Liver (tissue), 9 donors: ENCODE measurements around the gene MICAL1. TPM values are rescaled to one million over a fixed set of nuclear protein-coding genes. Genes with fewer than 3 reads are reported as not detected.

Experiments
- DNase-seq: peaks from one replicate; pipeline ENCODE4 v3.0.0-alpha.2; 2017; ENCODE audit warnings: low spot score
- H3K27ac ChIP-seq, 2 donors: one replicate each; pipeline ENCODE4 v1.7.0; 2013; ENCODE audit warnings: inconsistent platforms in 2 of 2, low read length in 2 of 2, control low read depth in 1 of 2, low read depth in 1 of 2, mild to moderate bottlenecking in 1 of 2
- H3K27me3 ChIP-seq, 4 donors: one replicate each; pipeline versions ENCODE4 v1.6.1 to v1.7.0; 2013; ENCODE audit warnings: low read length in 3 of 4, inconsistent platforms in 1 of 4, mild to moderate bottlenecking in 1 of 4, moderate library complexity in 1 of 4; ENCODE audit not compliant: control insufficient read depth in 4 of 4, insufficient read depth in 4 of 4
- H3K36me3 ChIP-seq, 4 donors: one replicate each; pipeline versions ENCODE4 v1.6.1 to v1.7.0; 2013; ENCODE audit warnings: low read length in 3 of 4, mild to moderate bottlenecking in 3 of 4, low read depth in 1 of 4, moderate library complexity in 1 of 4; ENCODE audit not compliant: control insufficient read depth in 4 of 4, insufficient read depth in 3 of 4
- H3K4me1 ChIP-seq, 4 donors: one replicate each; pipeline versions ENCODE4 v1.6.1 to v1.7.0; 2013; ENCODE audit warnings: low read length in 3 of 4, mild to moderate bottlenecking in 3 of 4, moderate library complexity in 1 of 4; ENCODE audit not compliant: control insufficient read depth in 4 of 4, insufficient read depth in 4 of 4
- H3K4me3 ChIP-seq, 3 donors: one replicate each; pipeline versions ENCODE4 v1.6.1 to v1.7.0; 2013; ENCODE audit warnings: low read length in 3 of 3, control low read depth in 1 of 3, low read depth in 1 of 3, mild to moderate bottlenecking in 1 of 3
- H3K9ac ChIP-seq, 2 donors: one replicate each; pipeline ENCODE4 v1.7.0; 2013; ENCODE audit warnings: low read length in 2 of 2, mild to moderate bottlenecking in 2 of 2, moderate library complexity in 2 of 2, control low read depth in 1 of 2, low read depth in 1 of 2
- H3K9me3 ChIP-seq, 4 donors: one replicate each; pipeline versions ENCODE4 v1.6.1 to v1.7.0; 2013; ENCODE audit warnings: low read length in 3 of 4; ENCODE audit not compliant: control insufficient read depth in 4 of 4
- EGR1 ChIP-seq, 2 donors: IDR thresholded peaks; 2 replicates each; pipeline ENCODE4 v1.6.1; 2016 to 2018; ENCODE audit warnings: antibody characterized with exemption in 2 of 2, low read depth in 2 of 2
- FOXA1 ChIP-seq: IDR thresholded peaks from 2 replicates; pipeline ENCODE4 v1.6.1; 2016; ENCODE audit warnings: antibody characterized with exemption
- HNF4A ChIP-seq, 2 donors: conservative IDR thresholded peaks; 2 replicates each; pipeline ENCODE4 v1.6.1; 2016; ENCODE audit warnings: antibody characterized with exemption in 2 of 2, mild to moderate bottlenecking in 2 of 2
- HNF4G ChIP-seq: IDR thresholded peaks from 2 replicates; pipeline ENCODE4 v1.6.1; 2016; ENCODE audit warnings: antibody characterized with exemption
- JUND ChIP-seq, 2 donors: IDR thresholded peaks; 2 replicates each; pipeline ENCODE4 v1.6.1; 2016; ENCODE audit warnings: antibody characterized with exemption in 2 of 2
- MAX ChIP-seq: IDR thresholded peaks from 2 replicates; pipeline ENCODE4 v1.6.1; 2016; ENCODE audit warnings: antibody characterized with exemption
- NR2F2 ChIP-seq: IDR thresholded peaks from 2 replicates; pipeline ENCODE4 v1.6.1; 2016; ENCODE audit warnings: antibody characterized with exemption
- YY1 ChIP-seq: IDR thresholded peaks from 2 replicates; pipeline ENCODE4 v1.6.1; 2016; ENCODE audit warnings: antibody characterized with exemption, mild to moderate bottlenecking
- WGBS: extraction: QIAGEN DNeasy Blood & Tissue Kit; methylation state at CpG from one replicate; pipeline ENCODE4 v1.1.7; 2013; 5-methylcytosine and 5-hydroxymethylcytosine counted together
- polyA plus RNA-seq, 2 donors: library from polyadenylated mRNA; stranded (reverse) in 1 of 2; unstranded in 1 of 2; fragments of 200-250 nt in 1 of 2; fragments of >200 nt in 1 of 2; fragmentation: Nextera tagmentation in 1 of 2; extraction: Ambion mirVana in 1 of 2; gene quantifications; one replicate each; pipeline versions ENCODE4 v1.2.1 to v1.2.3, GENCODE V29; 2013 to 2015
- total RNA-seq, 2 donors: library from RNA; depleted of rRNA; stranded (reverse); fragments of >200 nt; gene quantifications; one replicate each; pipeline ENCODE4 v1.2.3, GENCODE V29; 2014
- TF ChIP-seq, protein P1 (sequence below): IDR thresholded peaks from 2 replicates; pipeline ENCODE4 v1.6.1; 2016; ENCODE audit warnings: antibody characterized with exemption
- TF ChIP-seq, protein P2 (sequence below): fragments of 150-350 bp; IDR thresholded peaks from 2 replicates; pipeline ENCODE4 v1.5.1; 2017; ENCODE audit warnings: improper control_type of control experiment, low read depth, low read length; ENCODE audit not compliant: missing input control
- TF ChIP-seq, protein P3 (sequence below): IDR thresholded peaks from 2 replicates; pipeline ENCODE4 v1.6.1; 2016; ENCODE audit warnings: antibody characterized with exemption, mild to moderate bottlenecking
- donor health status: healthy.
- donor health status: healthy.
- donor health status: healthy.
- donor health status: healthy.
- donor health status: healthy.

MICAL1 gene
- total and polyA plus RNA-seq, 4 donors, result 1.8 to 4.9 (median 3.3) TPM

DNA sequence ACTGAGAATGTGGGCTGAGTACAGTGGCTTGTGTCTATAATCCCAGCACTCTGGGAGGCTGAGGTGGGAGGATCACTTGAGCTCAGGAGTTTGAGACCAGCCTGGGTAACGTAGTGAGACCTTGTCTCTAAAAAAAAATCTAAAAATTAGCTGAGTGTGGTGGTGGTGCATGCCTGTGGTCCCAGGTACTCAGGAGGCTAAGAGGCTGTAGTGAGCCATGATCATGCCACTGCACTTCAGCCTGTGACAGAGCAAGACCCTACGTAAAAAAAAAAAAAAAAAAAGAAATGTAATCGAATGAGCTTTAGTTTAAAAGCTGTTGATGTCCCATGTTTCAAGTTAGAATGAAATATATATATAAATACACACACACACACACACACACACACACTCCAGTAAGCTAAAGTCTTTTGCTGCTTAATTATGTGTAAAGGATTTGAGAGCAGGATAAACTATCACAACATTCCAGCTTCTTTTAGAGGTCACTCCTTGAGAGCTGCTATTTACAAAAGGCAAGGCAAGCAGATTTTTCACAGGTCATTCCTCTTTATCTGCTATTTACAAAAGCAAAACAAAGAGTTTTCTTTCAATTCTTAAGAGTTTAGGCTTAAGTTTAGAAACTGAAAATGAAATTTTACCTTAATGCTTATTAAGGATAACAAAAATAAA is 4.7 kb upstream of the MICAL1 start:
- H3K4me3 ChIP-seq, result no peak overlapping the region
- no peak overlapping the region for H3K9ac ChIP-seq
- 79% methylated on average over 3 of the region's 3 CpGs for whole genome bisulfite sequencing
- no peaks in the 10 kb centered on the region for H3K27me3 ChIP-seq
- no peak for DNase-seq
- no peaks in the 10 kb centered on the region for H3K9me3 ChIP-seq
- TF ChIP-seq EGR1 (IDR thresholded peaks at IDR 0.05; ENCODE audit: low read depth in 2 of 2) (no peak), MAX (no peak), YY1 (no peak), HNF4A (conservative IDR thresholded peaks at IDR 0.05) (no peak), HNF4G (no peak), NR2F2 (no peak), FOXA1 (no peak), JUND (IDR thresholded peaks at IDR 0.05) (no peak)
- TF ChIP-seq, protein P1, sequence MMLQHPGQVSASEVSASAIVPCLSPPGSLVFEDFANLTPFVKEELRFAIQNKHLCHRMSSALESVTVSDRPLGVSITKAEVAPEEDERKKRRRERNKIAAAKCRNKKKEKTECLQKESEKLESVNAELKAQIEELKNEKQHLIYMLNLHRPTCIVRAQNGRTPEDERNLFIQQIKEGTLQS, result no peak
- TF ChIP-seq, protein P2, sequence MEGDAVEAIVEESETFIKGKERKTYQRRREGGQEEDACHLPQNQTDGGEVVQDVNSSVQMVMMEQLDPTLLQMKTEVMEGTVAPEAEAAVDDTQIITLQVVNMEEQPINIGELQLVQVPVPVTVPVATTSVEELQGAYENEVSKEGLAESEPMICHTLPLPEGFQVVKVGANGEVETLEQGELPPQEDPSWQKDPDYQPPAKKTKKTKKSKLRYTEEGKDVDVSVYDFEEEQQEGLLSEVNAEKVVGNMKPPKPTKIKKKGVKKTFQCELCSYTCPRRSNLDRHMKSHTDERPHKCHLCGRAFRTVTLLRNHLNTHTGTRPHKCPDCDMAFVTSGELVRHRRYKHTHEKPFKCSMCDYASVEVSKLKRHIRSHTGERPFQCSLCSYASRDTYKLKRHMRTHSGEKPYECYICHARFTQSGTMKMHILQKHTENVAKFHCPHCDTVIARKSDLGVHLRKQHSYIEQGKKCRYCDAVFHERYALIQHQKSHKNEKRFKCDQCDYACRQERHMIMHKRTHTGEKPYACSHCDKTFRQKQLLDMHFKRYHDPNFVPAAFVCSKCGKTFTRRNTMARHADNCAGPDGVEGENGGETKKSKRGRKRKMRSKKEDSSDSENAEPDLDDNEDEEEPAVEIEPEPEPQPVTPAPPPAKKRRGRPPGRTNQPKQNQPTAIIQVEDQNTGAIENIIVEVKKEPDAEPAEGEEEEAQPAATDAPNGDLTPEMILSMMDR, result no peak
- peaks cover 0 to 17% (median 9%) of the 10 kb centered on the region in 4 donors for H3K36me3 ChIP-seq
- H3K4me1 ChIP-seq, result peaks cover 6 to 16% (median 13%) of the 10 kb centered on the region in 4 donors
- no peak overlapping the region for H3K27ac ChIP-seq

DNA sequence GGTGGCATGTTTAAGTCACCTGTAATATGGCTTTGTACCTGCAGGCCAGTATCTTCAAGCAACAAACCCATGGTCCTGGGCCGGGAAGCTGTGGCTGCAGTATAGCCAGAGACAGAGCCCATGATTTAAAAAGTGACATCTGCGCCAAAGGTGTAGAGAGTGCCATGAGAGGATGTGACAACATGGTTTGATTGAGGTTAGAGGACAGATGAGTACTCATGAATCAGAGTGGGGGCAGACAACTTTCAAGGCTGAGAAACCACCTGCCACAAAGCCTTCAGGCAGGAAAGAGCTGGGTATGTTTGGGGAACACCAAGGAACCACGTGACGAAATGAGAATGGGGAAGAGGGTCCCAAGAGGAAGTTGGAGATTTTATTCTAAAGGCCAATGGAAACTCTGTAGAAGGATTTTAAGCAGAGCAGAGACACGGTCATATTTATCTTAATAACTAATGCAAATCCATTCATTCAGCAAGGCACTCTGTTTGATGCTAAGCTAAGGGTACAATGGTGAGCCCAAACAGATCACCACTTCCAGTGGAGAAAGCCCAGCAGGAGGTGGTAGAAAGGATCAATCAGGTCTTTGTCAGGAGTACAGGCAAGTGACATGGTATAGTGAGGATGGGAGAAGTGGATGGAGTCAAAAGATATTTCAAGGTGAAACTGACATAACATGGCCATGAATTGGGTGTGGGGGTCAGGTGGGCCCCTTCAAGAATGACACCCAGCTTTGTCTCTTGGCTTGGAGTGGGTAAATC is 3.4 kb upstream of the MICAL1 start:
- TF ChIP-seq, protein P3, sequence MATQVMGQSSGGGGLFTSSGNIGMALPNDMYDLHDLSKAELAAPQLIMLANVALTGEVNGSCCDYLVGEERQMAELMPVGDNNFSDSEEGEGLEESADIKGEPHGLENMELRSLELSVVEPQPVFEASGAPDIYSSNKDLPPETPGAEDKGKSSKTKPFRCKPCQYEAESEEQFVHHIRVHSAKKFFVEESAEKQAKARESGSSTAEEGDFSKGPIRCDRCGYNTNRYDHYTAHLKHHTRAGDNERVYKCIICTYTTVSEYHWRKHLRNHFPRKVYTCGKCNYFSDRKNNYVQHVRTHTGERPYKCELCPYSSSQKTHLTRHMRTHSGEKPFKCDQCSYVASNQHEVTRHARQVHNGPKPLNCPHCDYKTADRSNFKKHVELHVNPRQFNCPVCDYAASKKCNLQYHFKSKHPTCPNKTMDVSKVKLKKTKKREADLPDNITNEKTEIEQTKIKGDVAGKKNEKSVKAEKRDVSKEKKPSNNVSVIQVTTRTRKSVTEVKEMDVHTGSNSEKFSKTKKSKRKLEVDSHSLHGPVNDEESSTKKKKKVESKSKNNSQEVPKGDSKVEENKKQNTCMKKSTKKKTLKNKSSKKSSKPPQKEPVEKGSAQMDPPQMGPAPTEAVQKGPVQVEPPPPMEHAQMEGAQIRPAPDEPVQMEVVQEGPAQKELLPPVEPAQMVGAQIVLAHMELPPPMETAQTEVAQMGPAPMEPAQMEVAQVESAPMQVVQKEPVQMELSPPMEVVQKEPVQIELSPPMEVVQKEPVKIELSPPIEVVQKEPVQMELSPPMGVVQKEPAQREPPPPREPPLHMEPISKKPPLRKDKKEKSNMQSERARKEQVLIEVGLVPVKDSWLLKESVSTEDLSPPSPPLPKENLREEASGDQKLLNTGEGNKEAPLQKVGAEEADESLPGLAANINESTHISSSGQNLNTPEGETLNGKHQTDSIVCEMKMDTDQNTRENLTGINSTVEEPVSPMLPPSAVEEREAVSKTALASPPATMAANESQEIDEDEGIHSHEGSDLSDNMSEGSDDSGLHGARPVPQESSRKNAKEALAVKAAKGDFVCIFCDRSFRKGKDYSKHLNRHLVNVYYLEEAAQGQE, result no peak
- Histone ChIP-seq H3K27me3 (no peaks in the 10 kb centered on the region), H3K9ac (no peak overlapping the region), H3K4me1 (peaks cover 8 to 19% (median 16%) of the 10 kb centered on the region in 4 donors), H3K27ac (no peak overlapping the region), H3K9me3 (no peaks in the 10 kb centered on the region), H3K36me3 (peaks cover 0 to 7% (median 3%) of the 10 kb centered on the region in 4 donors), H3K4me3 (no peak overlapping the region)
- 68% methylated on average over 5 of the region's 5 CpGs for WGBS
- no peak for DNase-seq
